OCI-M1 (cell line): ENCODE measurements around the gene B3GNT7.
"Not testable (repeated sequence)": the region's sequence is repeated elsewhere in the genome, so short reads cannot be mapped to it uniquely, and the experiment has no call there.

Experiments
- DNase-seq: peaks from one replicate; lab custom pipeline; 2025; lab: John Stamatoyannopoulos, UW

B3GNT7 gene

GRCh38 chr2:231395188-231396057 is at the start of gene B3GNT7:
B3GNT7 (plus strand) TSS chr2:231395710; CDS start chr2:231395804, 94 bp downstream.
- DNase-seq: no peak

GRCh38 chr2:231347081-231347480 is 48.4 kb upstream of the B3GNT7 start:
- peak; percentile 84 for DNase-seq

- peak; percentile 65 for DNase-seq
These were observed 47.9 kb upstream of the B3GNT7 start for GRCh38 chr2:231347638-231348037.

GRCh38 chr2:231348173-231348572 is 47.3 kb upstream of the B3GNT7 start:
- DNase-seq: no peak

- DNase-seq: peak; percentile 42
These were observed 46.7 kb upstream of the B3GNT7 start for GRCh38 chr2:231348704-231349373.

- DNase-seq: not testable (repeated sequence)
These were observed 46.2 kb upstream of the B3GNT7 start for GRCh38 chr2:231349374-231349735.

- no peak for DNase-seq
These were observed 43.9 kb upstream of the B3GNT7 start for GRCh38 chr2:231351648-231352047.

GRCh38 chr2:231353469-231353868 is 42.0 kb upstream of the B3GNT7 start:
- no peak for DNase-seq

- DNase-seq: no peak
These were observed 39.7 kb upstream of the B3GNT7 start for GRCh38 chr2:231355508-231356465.

GRCh38 chr2:231356466-231356844 is 39.1 kb upstream of the B3GNT7 start:
- DNase-seq: no peak

GRCh38 chr2:231357048-231357447 is 38.5 kb upstream of the B3GNT7 start:
- no peak for DNase-seq

GRCh38 chr2:231357931-231358330 is 37.6 kb upstream of the B3GNT7 start:
- DNase-seq: peak; percentile 12

- DNase-seq: no peak
These were observed 36.1 kb upstream of the B3GNT7 start for GRCh38 chr2:231359441-231359840.

GRCh38 chr2:231359948-231360347 is 35.6 kb upstream of the B3GNT7 start:
- no peak for DNase-seq

GRCh38 chr2:231360401-231360800 is 35.1 kb upstream of the B3GNT7 start:
- no peak for DNase-seq

- no peak for DNase-seq
These were observed 34.6 kb upstream of the B3GNT7 start for GRCh38 chr2:231360881-231361371.

GRCh38 chr2:231361701-231362554 is 33.6 kb upstream of the B3GNT7 start:
- DNase-seq: peak; percentile 34

GRCh38 chr2:231362555-231363184 is 32.8 kb upstream of the B3GNT7 start:
- no peak for DNase-seq

- DNase-seq: no peak
These were observed 31.4 kb upstream of the B3GNT7 start for GRCh38 chr2:231364061-231364460.

GRCh38 chr2:231364961-231365810 is 30.3 kb upstream of the B3GNT7 start:
- no peak for DNase-seq
